Spleen (tissue), 11 donors: ENCODE data around the gene CAMTA1. TPM values are rescaled to one million over a fixed set of nuclear protein-coding genes. Genes with fewer than 3 reads are reported as not detected.

ENCODE experiments used
- DNase-seq: peaks from one replicate; pipeline ENCODE4 v3.0.0-alpha.2; 2020
- H3K27ac ChIP-seq, 8 donors: fragments of 200-600 bp; sonication (generic) in 7 of 8; 1 replicate in 4 of 8; 2 replicates in 4 of 8; pipeline versions ENCODE4 v1.5.0 to v1.8.0; 2016 to 2021; ENCODE audit warnings: inconsistent platforms in 4 of 8, mild to moderate bottlenecking in 4 of 8, moderate library complexity in 1 of 8
- H3K27me3 ChIP-seq, 7 donors: fragments of 200-600 bp; sonication (generic) in 6 of 7; replicated peaks in 1 of 7; 1 replicate in 4 of 7; 2 replicates in 3 of 7; pipeline versions ENCODE4 v1.5.0 to v1.8.0; 2016 to 2021; ENCODE audit warnings: inconsistent platforms in 3 of 7, mild to moderate bottlenecking in 1 of 7
- H3K36me3 ChIP-seq, 6 donors: fragments of 200-600 bp; sonication (generic) in 5 of 6; 1 replicate in 4 of 6; 2 replicates in 2 of 6; pipeline versions ENCODE4 v1.5.0 to v1.8.0; 2016 to 2021; ENCODE audit warnings: inconsistent platforms in 2 of 6
- H3K4me1 ChIP-seq, 6 donors: fragments of 200-600 bp; sonication (generic) in 5 of 6; 1 replicate in 3 of 6; 2 replicates in 3 of 6; pipeline versions ENCODE4 v1.5.0 to v1.8.0; 2016 to 2021; ENCODE audit warnings: inconsistent platforms in 3 of 6
- H3K4me3 ChIP-seq, 8 donors: fragments of 200-600 bp; sonication (generic) in 7 of 8; 1 replicate in 4 of 8; 2 replicates in 4 of 8; pipeline versions ENCODE4 v1.5.0 to v1.8.0; 2016 to 2021; ENCODE audit warnings: inconsistent platforms in 4 of 8, mild to moderate bottlenecking in 4 of 8, moderate library complexity in 2 of 8
- H3K9me3 ChIP-seq, 8 donors: fragments of 200-600 bp; sonication (generic) in 7 of 8; 1 replicate in 4 of 8; 2 replicates in 4 of 8; pipeline versions ENCODE4 v1.5.0 to v1.8.0; 2016 to 2021; ENCODE audit warnings: inconsistent platforms in 4 of 8
- POLR2A ChIP-seq, 3 donors: fragments of 450-650 bp; IDR thresholded peaks; one replicate each; pipeline ENCODE4 v1.5.1; 2017; ENCODE audit warnings: antibody characterized with exemption in 3 of 3, mild to moderate bottlenecking in 1 of 3
- POLR2AphosphoS5 ChIP-seq, 3 donors: sonication (generic); formaldehyde crosslinking; IDR thresholded peaks; one replicate each; pipeline ENCODE4 v1.5.1; 2017; ENCODE audit warnings: antibody characterized with exemption in 3 of 3
- WGBS, 5 donors: extraction: QIAGEN DNeasy Blood & Tissue Kit in 3 of 5; methylation state at CpG; one replicate each; pipeline versions ENCODE4 v1.1.5 to v1.1.7; 2013 to 2018; 5-methylcytosine and 5-hydroxymethylcytosine counted together
- intact Hi-C: fragments of 100-400 bp; cut with DNase I; formaldehyde crosslinking; loops from one replicate; pipeline ENCODE4 v1.15.0; 2023; ENCODE audit warnings: low total_unique reads
- polyA plus RNA-seq, 3 donors: library from polyadenylated mRNA; stranded (reverse); fragments of 200-250 nt; gene quantifications; one replicate each; pipeline ENCODE4 v1.2.1, GENCODE V29; 2013
- total RNA-seq, 7 donors: library from RNA; depleted of rRNA in 3 of 7; stranded (reverse); fragments of >200 nt in 3 of 7; fragmentation: NEBNext Ultra II Directional in 4 of 7; extraction: Animal tissue kit (Norgen Biotek cat#: 25700) in 4 of 7; gene quantifications; one replicate each; pipeline versions ENCODE4 v1.1.0 to v1.2.1, GENCODE V29; 2016 to 2021
- TF ChIP-seq, protein P1 (sequence below), 11 experiments: fragments of 200-600 bp in 7 of 11; fragments of 450-650 bp in 4 of 11; sonication (generic) in 4 of 11; IDR thresholded peaks in 8 of 11; conservative IDR thresholded peaks in 3 of 11; 1 replicate in 7 of 11; 2 replicates in 4 of 11; pipeline versions ENCODE4 v1.4.0 to v1.8.0; 2016 to 2021; ENCODE audit warnings: antibody characterized with exemption in 11 of 11, inconsistent platforms in 4 of 11, mild to moderate bottlenecking in 1 of 11
- donor health status: healthy with polysubstance abuse.
- donor health status: DM: no; HTN: no; CAD: no; lungs with moderate emphysema.
- donor health status: DM: no; HTN: no; CAD: no.
- donor health status: Bipolar disorder and iron deficiency.
- donor health status: healthy.
- donor health status: DM: no; HTN: no; CAD: no.
- donor health status: DM: yes; HTN: yes; CAD: no.

CAMTA1 gene
- total and polyA plus RNA-seq, 10 donors, result 53.0 to 106 (median 77.3) TPM

GRCh38 chr1:7350804-7351203, 565.5 kb downstream of the CAMTA1 start:
- WGBS, 5 donors, result 84 to 94% (median 89%) methylated on average over 8 of the region's 8 CpGs
- Histone ChIP-seq H3K4me1 (no peaks in the 10 kb centered on the region), H3K9me3 (no peaks in the 10 kb centered on the region), H3K4me3 (no peak overlapping the region), H3K36me3 (no peaks in the 10 kb centered on the region), H3K27me3 (peaks cover 0 to 27% (median 0%) of the 10 kb centered on the region in 7 donors), H3K27ac (no peak overlapping the region)
- TF ChIP-seq, protein P1, sequence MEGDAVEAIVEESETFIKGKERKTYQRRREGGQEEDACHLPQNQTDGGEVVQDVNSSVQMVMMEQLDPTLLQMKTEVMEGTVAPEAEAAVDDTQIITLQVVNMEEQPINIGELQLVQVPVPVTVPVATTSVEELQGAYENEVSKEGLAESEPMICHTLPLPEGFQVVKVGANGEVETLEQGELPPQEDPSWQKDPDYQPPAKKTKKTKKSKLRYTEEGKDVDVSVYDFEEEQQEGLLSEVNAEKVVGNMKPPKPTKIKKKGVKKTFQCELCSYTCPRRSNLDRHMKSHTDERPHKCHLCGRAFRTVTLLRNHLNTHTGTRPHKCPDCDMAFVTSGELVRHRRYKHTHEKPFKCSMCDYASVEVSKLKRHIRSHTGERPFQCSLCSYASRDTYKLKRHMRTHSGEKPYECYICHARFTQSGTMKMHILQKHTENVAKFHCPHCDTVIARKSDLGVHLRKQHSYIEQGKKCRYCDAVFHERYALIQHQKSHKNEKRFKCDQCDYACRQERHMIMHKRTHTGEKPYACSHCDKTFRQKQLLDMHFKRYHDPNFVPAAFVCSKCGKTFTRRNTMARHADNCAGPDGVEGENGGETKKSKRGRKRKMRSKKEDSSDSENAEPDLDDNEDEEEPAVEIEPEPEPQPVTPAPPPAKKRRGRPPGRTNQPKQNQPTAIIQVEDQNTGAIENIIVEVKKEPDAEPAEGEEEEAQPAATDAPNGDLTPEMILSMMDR (IDR thresholded peaks at IDR 0.05 in 8 of 11, conservative IDR thresholded peaks at IDR 0.05 in 3 of 11), result no peak
- TF ChIP-seq POLR2AphosphoS5 (IDR thresholded peaks at IDR 0.05), result no peak
- TF ChIP-seq POLR2A (IDR thresholded peaks at IDR 0.05), result no peak
- intact Hi-C loops, result no loop called here
- DNase-seq, result peak; percentile 46

GRCh38 chr1:7351649-7352048, 566.4 kb downstream of the CAMTA1 start:
- Histone ChIP-seq H3K4me1 (no peaks in the 10 kb centered on the region), H3K27ac (no peak overlapping the region), H3K9me3 (no peaks in the 10 kb centered on the region), H3K4me3 (no peak overlapping the region), H3K27me3 (peaks cover 0 to 27% (median 0%) of the 10 kb centered on the region in 7 donors), H3K36me3 (no peaks in the 10 kb centered on the region)
- intact Hi-C loops, result no loop called here
- 85 to 92% (median 87%) methylated on average over 13 of the region's 13 CpGs for WGBS, 5 donors
- no peak for DNase-seq
- TF ChIP-seq POLR2A (IDR thresholded peaks at IDR 0.05), result no peak
- TF ChIP-seq POLR2AphosphoS5 (IDR thresholded peaks at IDR 0.05), result no peak
- TF ChIP-seq, protein P1 (IDR thresholded peaks at IDR 0.05 in 8 of 11, conservative IDR thresholded peaks at IDR 0.05 in 3 of 11), result no peak

- TF ChIP-seq POLR2A (IDR thresholded peaks at IDR 0.05), result no peak
- TF ChIP-seq, protein P1 (IDR thresholded peaks at IDR 0.05 in 8 of 11, conservative IDR thresholded peaks at IDR 0.05 in 3 of 11), result no peak
Observed at GRCh38 chr1:7352364-7352763, 567.1 kb downstream of the CAMTA1 start.

GRCh38 chr1:7352974-7353373, 567.7 kb downstream of the CAMTA1 start:
- TF ChIP-seq POLR2A (IDR thresholded peaks at IDR 0.05), result no peak
- TF ChIP-seq, protein P1 (IDR thresholded peaks at IDR 0.05 in 8 of 11, conservative IDR thresholded peaks at IDR 0.05 in 3 of 11), result no peak
- no peak for TF ChIP-seq POLR2AphosphoS5 (IDR thresholded peaks at IDR 0.05)

More at GRCh38 chr1:7352364-7352763, 567.1 kb downstream of the CAMTA1 start:
- peaks cover 0 to 26% (median 0%) of the 10 kb centered on the region in 7 donors for H3K27me3 ChIP-seq
- no peak overlapping the region for H3K4me3 ChIP-seq
- intact Hi-C loops, result no loop called here
- no peak overlapping the region for H3K27ac ChIP-seq
- no peaks in the 10 kb centered on the region for H3K9me3 ChIP-seq
- peak; percentile 43 for DNase-seq
- H3K36me3 ChIP-seq, result no peaks in the 10 kb centered on the region
- no peaks in the 10 kb centered on the region for H3K4me1 ChIP-seq
- 91 to 100% (median 94%) methylated on average over 3 to 4 of the region's 4 CpGs; no CpG with 5 or more reads in 1 of the 5 donors for WGBS, 5 donors

More at GRCh38 chr1:7352974-7353373, 567.7 kb downstream of the CAMTA1 start:
- no peak for DNase-seq
- Histone ChIP-seq H3K4me1 (no peaks in the 10 kb centered on the region), H3K27ac (no peak overlapping the region), H3K4me3 (no peak overlapping the region), H3K36me3 (no peaks in the 10 kb centered on the region), H3K27me3 (peaks cover 0 to 24% (median 0%) of the 10 kb centered on the region in 7 donors), H3K9me3 (no peaks in the 10 kb centered on the region)
- intact Hi-C loops, result no loop called here
- WGBS, 5 donors, result 62 to 94% (median 74%) methylated on average over 4 of the region's 4 CpGs
